K562 (cell line): ENCODE results near the gene SPAG17. TPM values are rescaled to one million over a fixed set of nuclear protein-coding genes. Genes with fewer than 3 reads are reported as not detected.

Experiments used
- ATAC-seq: fragments of 200-7000 bp; cut with Tn5 transposase; 3 replicates; pipeline ENCODE4 v1.9.1; 2020; ENCODE audit warnings: moderate library complexity
- BruUV-seq: library from RNA; stranded (reverse); fragments of 400-500 nt; replicated peaks from 2 replicates; lab custom pipeline; 2021; lab: Mats Ljungman, UMichigan
- CTCF ChIA-PET: fragments of 300-600 bp; formaldehyde crosslinking; extraction: SDS; loops from one replicate; lab custom pipeline; 2021; ENCODE audit warnings: low intra/inter-chr PET ratio; lab: Yijun Ruan, JAX
- POLR2A ChIA-PET: fragments of 300-600, 350-650 bp; sonication (Branson Sonifier 250); formaldehyde crosslinking; extraction: SDS; loops from one replicate; lab custom pipeline; 2021; ENCODE audit warnings: antibody characterized with exemption, inconsistent platforms; lab: Yijun Ruan, JAX
- DNase-seq, 4 experiments: peaks; one replicate each; pipeline versions ENCODE4 v3.0.0 to v3.0.0-alpha.2; 2011 to 2018; ENCODE audit warnings: low spot score in 3 of 4, mixed read lengths in 3 of 4; ENCODE audit errors: extremely low read depth in 1 of 4
- FAIRE-seq: peaks from 2 replicates; lab custom pipeline; 2011; peaks lifted over from hg19 to GRCh38; lab: Jason Lieb, UNC
- H2AFZ ChIP-seq: 2 replicates; pipeline ENCODE4 v1.6.0; 2011; ENCODE audit warnings: low read depth, low read length, control low read depth, inconsistent platforms
- H3K27ac ChIP-seq: fragments of 200-600 bp; 3 replicates; pipeline ENCODE4 v1.8.0; 2011; ENCODE audit warnings: low read depth, mild to moderate bottlenecking, control low read depth, inconsistent platforms, low read length, moderate library complexity, mixed read lengths; ENCODE audit errors: extremely low read depth
- H3K27me3 ChIP-seq, 2 experiments: fragments of 300-600 bp in 1 of 2; 2 replicates in 1 of 2; 3 replicates in 1 of 2; pipeline versions ENCODE4 v1.6.0 to v1.8.0; 2011; ENCODE audit warnings: inconsistent platforms in 2 of 2, low read length in 2 of 2, mild to moderate bottlenecking in 1 of 2, mixed read lengths in 1 of 2, moderate library complexity in 1 of 2; ENCODE audit not compliant: control insufficient read depth in 2 of 2, insufficient read depth in 2 of 2
- H3K36me3 ChIP-seq: fragments of 300-600 bp; 3 replicates; pipeline ENCODE4 v1.8.0; 2011; ENCODE audit warnings: mild to moderate bottlenecking, low read length, inconsistent platforms; ENCODE audit not compliant: control insufficient read depth, insufficient read depth
- H3K4me1 ChIP-seq, 2 experiments: fragments of 200-600 bp in 1 of 2; replicated peaks in 1 of 2; 2 replicates in 1 of 2; 3 replicates in 1 of 2; pipeline versions ENCODE4 v1.5.1 to v1.8.0; 2011; ENCODE audit warnings: inconsistent platforms in 2 of 2, low read length in 2 of 2, mild to moderate bottlenecking in 1 of 2, mixed read lengths in 1 of 2, moderate library complexity in 1 of 2; ENCODE audit not compliant: control insufficient read depth in 2 of 2, insufficient read depth in 2 of 2
- H3K4me2 ChIP-seq: 2 replicates; pipeline ENCODE4 v1.6.1; 2011; ENCODE audit warnings: low read length, control low read depth, inconsistent platforms, mixed read lengths; ENCODE audit not compliant: insufficient read depth
- H3K4me3 ChIP-seq: fragments of 200-600 bp; sonication (generic), shearing (Covaris generic); 2 replicates; pipeline ENCODE4 v1.5.1; 2016; ENCODE audit warnings: control low read depth, inconsistent platforms
- H3K79me2 ChIP-seq: fragments of 200-600 bp; 3 replicates; pipeline ENCODE4 v1.8.0; 2011; ENCODE audit warnings: low read length, inconsistent platforms; ENCODE audit not compliant: control insufficient read depth, insufficient read depth
- H3K9ac ChIP-seq, 2 experiments: 2 replicates each; pipeline versions ENCODE4 v1.6.0 to v1.6.1; 2011; ENCODE audit warnings: low read depth in 2 of 2, low read length in 2 of 2, control low read depth in 1 of 2, inconsistent platforms in 1 of 2, mild to moderate bottlenecking in 1 of 2, mixed read lengths in 1 of 2; ENCODE audit not compliant: insufficient read depth in 1 of 2
- H3K9me1 ChIP-seq: one replicate; pipeline ENCODE4 v1.6.0; 2011; ENCODE audit warnings: inconsistent platforms, mild to moderate bottlenecking, low read length, moderate library complexity; ENCODE audit not compliant: control insufficient read depth, insufficient read depth
- H3K9me3 ChIP-seq: replicated peaks from 2 replicates; pipeline ENCODE4 v1.5.1; 2011; ENCODE audit warnings: low read depth, low read length, inconsistent platforms; ENCODE audit not compliant: control insufficient read depth, insufficient read depth
- H4K20me1 ChIP-seq: replicated peaks from 2 replicates; pipeline ENCODE4 v1.6.1; 2011; ENCODE audit warnings: low read length, inconsistent platforms, mixed read lengths; ENCODE audit not compliant: control insufficient read depth, insufficient read depth
- CBX2 ChIP-seq: fragments of 200-600 bp; sonication (generic); IDR thresholded peaks from one replicate; pipeline ENCODE4 v1.6.1; 2012; ENCODE audit warnings: mild to moderate bottlenecking, low read length, inconsistent platforms; ENCODE audit not compliant: insufficient read depth, poor library complexity, severe bottlenecking
- EP300 ChIP-seq: IDR thresholded peaks from 2 replicates; pipeline ENCODE4 v1.6.1; 2012; ENCODE audit warnings: low read length, improper control_type of control experiment
- RBM22 ChIP-seq: fragments of 200-400 bp; formaldehyde crosslinking; IDR thresholded peaks from 2 replicates; pipeline ENCODE4 v1.6.1; 2018; ENCODE audit warnings: low read length, low read depth; ENCODE audit not compliant: poor library complexity, severe bottlenecking
- U2AF2 ChIP-seq: fragments of 200-400 bp; formaldehyde crosslinking; optimal IDR thresholded peaks from 2 replicates; pipeline ENCODE3; 2017; ENCODE audit warnings: low read depth, mild to moderate bottlenecking, low read length
- ZNF143 ChIP-seq: sonication (generic); formaldehyde crosslinking; IDR thresholded peaks from 2 replicates; pipeline ENCODE4 v1.9.0; 2022; ENCODE audit warnings: mild to moderate bottlenecking, missing genetic modification reagents
- ZNF146 ChIP-seq: IDR thresholded peaks from one replicate; pipeline ENCODE4 v1.6.1; 2018; ENCODE audit warnings: missing compliant biosample characterization; ENCODE audit not compliant: unreplicated experiment
- ZNF766 ChIP-seq: fragments of 200-800 bp; sonication (Bioruptor generic); conservative IDR thresholded peaks from 2 replicates; pipeline ENCODE4 v1.6.1; 2016; ENCODE audit warnings: missing genetic modification characterization, missing compliant biosample characterization
- WGBS: fragments of 100-300 bp; shearing (Covaris generic); methylation state at CpG from one replicate; pipeline ENCODE4 v1.1.6; 2016; ENCODE audit warnings: low coverage, mixed read lengths; ENCODE audit not compliant: insufficient coverage; ENCODE audit errors: missing lambda C conversion rate; 5-methylcytosine and 5-hydroxymethylcytosine counted together
- in situ Hi-C: fragments of 300-500 bp; cut with MboI; formaldehyde crosslinking; loops from 4 replicates; pipeline ENCODE4 v1.15.0; 2018; ENCODE audit warnings: inconsistent platforms, mixed read lengths
- intact Hi-C: fragments of 100-400 bp; cut with micrococcal nuclease; formaldehyde crosslinking; loops from 2 replicates; pipeline ENCODE4 v1.14.2; 2022
- polyA plus RNA-seq, 8 experiments: library from polyadenylated mRNA; depleted of rRNA in 4 of 8; stranded (reverse) in 5 of 8; unstranded in 3 of 8; fragments of >200 nt; fragmentation: Nextera tagmentation in 2 of 8; fragmentation: Illumina TruSeq in 1 of 8; extraction: Ambion mirVana in 2 of 8; extraction: Trizol in 1 of 8; gene quantifications; 2 replicates each; pipeline versions ENCODE4 v1.2.1 to v1.2.3, GENCODE V29; 2011 to 2014; ENCODE audit warnings: inconsistent platforms in 1 of 8, missing spikeins in 1 of 8
- total RNA-seq, 7 experiments: library from RNA; depleted of rRNA in 6 of 7; stranded (reverse); fragments of >200 nt in 6 of 7; fragmentation: Illumina TruSeq in 2 of 7; extraction: Trizol in 2 of 7; gene quantifications; 2 replicates each; pipeline versions ENCODE4 v1.2.1 to v1.2.3, GENCODE V29; 2011 to 2021; ENCODE audit warnings: low replicate concordance in 1 of 7

The SPAG17 gene
- total and polyA plus RNA-seq, 9 of the 15 experiments (the other 6 are each of a cell fraction or from before 2014, with no cell fraction given), result 0.07 to 2.1 (median 1.5) TPM

DNA sequence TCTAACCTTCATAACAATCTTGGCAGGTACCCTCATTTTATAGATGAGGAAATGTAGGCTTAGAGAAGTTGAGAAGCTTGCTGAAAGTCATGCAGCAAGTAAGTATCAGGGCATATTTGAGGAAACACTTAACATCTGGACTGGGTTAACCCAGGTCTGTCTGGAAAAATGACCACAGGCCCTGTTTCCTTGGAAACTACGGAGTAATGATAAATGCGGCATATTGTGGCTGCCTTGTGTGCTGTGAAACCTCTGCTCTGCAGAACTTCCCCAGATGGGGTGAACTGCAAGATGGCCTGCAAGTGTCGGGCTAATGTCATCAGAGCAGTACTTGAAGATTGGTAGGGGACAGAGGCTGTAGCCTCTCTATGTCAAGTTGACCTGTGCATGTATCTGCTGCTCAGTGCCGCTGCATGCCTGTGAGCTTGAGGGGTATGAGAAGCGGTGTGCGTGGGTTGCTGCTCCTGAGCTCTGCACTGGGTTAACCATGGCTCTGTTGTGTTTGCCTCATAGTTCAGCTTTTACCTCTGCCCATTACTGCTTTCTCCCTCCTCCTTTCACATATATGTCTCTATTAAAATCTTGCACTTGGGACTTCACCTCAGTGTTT, 172.4 kb downstream of the SPAG17 start:
- Histone ChIP-seq H3K4me2 (no peak overlapping the region), H3K9me1 (no peaks in the 10 kb centered on the region), H3K27me3 (peaks cover 5 to 16% of the 10 kb centered on the region in 2 experiments; a peak in 3 of 5 replicates), H3K9me3 (no peaks in the 10 kb centered on the region), H3K27ac (no peak overlapping the region), H3K4me1 (no peaks in the 10 kb centered on the region), H3K9ac (no peak overlapping the region), H4K20me1 (no peaks in the 10 kb centered on the region), H3K4me3 (no peak overlapping the region), H3K36me3 (no peaks in the 10 kb centered on the region), H2AFZ (no peak overlapping the region), H3K79me2 (no peaks in the 10 kb centered on the region)
- CTCF ChIA-PET, result no interaction called here
- peak; percentile 68 for ATAC-seq
- TF ChIP-seq CBX2, result no peak
- no peak for TF ChIP-seq U2AF2
- TF ChIP-seq ZNF146 (CRISPR knock-in tag), result no peak
- TF ChIP-seq EP300, result no peak
- no peak for TF ChIP-seq ZNF766
- TF ChIP-seq ZNF143 (CRISPR knock-in tag), result no peak
- no peak for TF ChIP-seq RBM22
- in situ Hi-C loops (no loop called here), intact Hi-C loops (no loop called here)
- POLR2A ChIA-PET, result interaction anchor here (1.2 kb wide), 1 partner anchor 10 kb away, joined by 5 read pairs; no protein-coding TSS in a partner anchor
- 2% methylated on average over 6 of the region's 6 CpGs for WGBS
- FAIRE-seq, result no peak
- no peak for DNase-seq
- no TSS peak for BruUV-seq
